K562 (cell line): ENCODE results near the gene SPAG17. TPM values are rescaled to one million over a fixed set of nuclear protein-coding genes. Genes with fewer than 3 reads are reported as not detected.

Source experiments
- ATF6 ChIP-seq: sonication (generic); formaldehyde crosslinking; IDR thresholded peaks from 2 replicates; pipeline ENCODE4 v1.4.0; 2020; ENCODE audit warnings: mild to moderate bottlenecking, missing genetic modification reagents
- BRF2 ChIP-seq: IDR thresholded peaks from 3 replicates; pipeline ENCODE4 v1.6.1; 2011; ENCODE audit warnings: borderline replicate concordance, mild to moderate bottlenecking; ENCODE audit not compliant: insufficient read length, insufficient read depth
- CBFA2T2 ChIP-seq: fragments of 450-650 bp; conservative IDR thresholded peaks from 2 replicates; pipeline ENCODE4 v1.6.1; 2017; ENCODE audit warnings: mild to moderate bottlenecking
- CBX1 ChIP-seq: sonication (generic); IDR thresholded peaks from 2 replicates; pipeline ENCODE4 v1.6.1; 2016; ENCODE audit warnings: antibody characterized with exemption, low read depth, mild to moderate bottlenecking
- CREB5 ChIP-seq: fragments of 250-450 bp; sonication (Bioruptor Pico); IDR thresholded peaks from 2 replicates; pipeline ENCODE4 v1.5.0; 2020; ENCODE audit warnings: mild to moderate bottlenecking
- CXXC5 ChIP-seq: fragments of 250-450 bp; sonication (Bioruptor Pico); IDR thresholded peaks from 2 replicates; pipeline ENCODE4 v1.8.0; 2022; ENCODE audit warnings: inconsistent platforms, mild to moderate bottlenecking, moderate library complexity
- E2F3 ChIP-seq: fragments of 250-450 bp; sonication (Bioruptor Pico); IDR thresholded peaks from 2 replicates; pipeline ENCODE4 v1.4.0; 2020; ENCODE audit warnings: mild to moderate bottlenecking
- ELF1 ChIP-seq: fragments of 200-800 bp; sonication (Bioruptor generic); IDR thresholded peaks from 2 replicates; pipeline ENCODE4 v1.6.1; 2016; ENCODE audit warnings: missing genetic modification characterization, missing compliant biosample characterization
- KDM5B ChIP-seq: fragments of 200-600 bp; sonication (generic); IDR thresholded peaks from 2 replicates; pipeline ENCODE4 v1.6.1; 2012; ENCODE audit warnings: low read depth, mild to moderate bottlenecking, moderate library complexity, low read length, control low read depth, inconsistent platforms; ENCODE audit not compliant: insufficient replicate concordance
- L3MBTL2 ChIP-seq: fragments of 450-650 bp; IDR thresholded peaks from 2 replicates; pipeline ENCODE4 v1.6.1; 2016; ENCODE audit warnings: mild to moderate bottlenecking, moderate library complexity
- NEUROD1 ChIP-seq: fragments of 150-350 bp; IDR thresholded peaks from 2 replicates; pipeline ENCODE4 v1.6.1; 2014; ENCODE audit warnings: borderline replicate concordance, low read length, low read depth; ENCODE audit not compliant: partially characterized antibody
- PCBP2 ChIP-seq: fragments of 200-400 bp; formaldehyde crosslinking; IDR thresholded peaks from 2 replicates; pipeline ENCODE4 v1.6.1; 2018; ENCODE audit warnings: low read length, low read depth, mild to moderate bottlenecking, moderate library complexity; ENCODE audit not compliant: poor library complexity, severe bottlenecking
- PML ChIP-seq: IDR thresholded peaks from 2 replicates; pipeline ENCODE4 v1.6.1; 2012; ENCODE audit warnings: low read length, inconsistent platforms
- POLR2H ChIP-seq: IDR thresholded peaks from 2 replicates; pipeline ENCODE4 v1.6.1; 2016; ENCODE audit warnings: missing genetic modification characterization, low read depth, mild to moderate bottlenecking, control low read depth, missing compliant biosample characterization, moderate library complexity
- POLR3G ChIP-seq: IDR thresholded peaks from 2 replicates; pipeline ENCODE4 v1.6.1; 2011; ENCODE audit not compliant: insufficient read length, insufficient replicate concordance; ENCODE audit errors: extremely low read depth
- RB1 ChIP-seq: fragments of 450-650 bp; IDR thresholded peaks from 2 replicates; pipeline ENCODE4 v1.6.1; 2017; ENCODE audit warnings: low read depth, mild to moderate bottlenecking
- RBBP5 ChIP-seq: fragments of 200-600 bp; sonication (generic); IDR thresholded peaks from 2 replicates; pipeline ENCODE4 v1.6.1; 2012; ENCODE audit warnings: borderline replicate concordance, mild to moderate bottlenecking, low read length, control low read depth, inconsistent platforms; ENCODE audit not compliant: insufficient read depth, poor library complexity, severe bottlenecking
- SMARCE1 ChIP-seq: fragments of 450-650 bp; IDR thresholded peaks from 2 replicates; pipeline ENCODE4 v1.7.1; 2016; ENCODE audit warnings: mild to moderate bottlenecking
- TARDBP ChIP-seq: fragments of 450-650 bp; IDR thresholded peaks from 2 replicates; pipeline ENCODE4 v1.6.1; 2016
- TBL1XR1 ChIP-seq, 2 experiments: IDR thresholded peaks; 2 replicates each; pipeline ENCODE4 v1.6.1; 2012; ENCODE audit warnings: improper control_type of control experiment in 2 of 2, low read length in 2 of 2, mild to moderate bottlenecking in 1 of 2
- TRIM25 ChIP-seq: fragments of 450-650 bp; IDR thresholded peaks from 2 replicates; pipeline ENCODE4 v1.7.0; 2016; ENCODE audit warnings: borderline replicate concordance
- ZNF764 ChIP-seq: fragments of 250-450 bp; sonication (Bioruptor Pico); IDR thresholded peaks from 2 replicates; pipeline ENCODE4 v1.4.0; 2020; ENCODE audit warnings: low read depth, mild to moderate bottlenecking, moderate library complexity
- polyA plus RNA-seq, 8 experiments: library from polyadenylated mRNA; depleted of rRNA in 4 of 8; stranded (reverse) in 5 of 8; unstranded in 3 of 8; fragments of >200 nt; fragmentation: Nextera tagmentation in 2 of 8; fragmentation: Illumina TruSeq in 1 of 8; extraction: Ambion mirVana in 2 of 8; extraction: Trizol in 1 of 8; gene quantifications; 2 replicates each; pipeline versions ENCODE4 v1.2.1 to v1.2.3, GENCODE V29; 2011 to 2014; ENCODE audit warnings: inconsistent platforms in 1 of 8, missing spikeins in 1 of 8
- total RNA-seq, 7 experiments: library from RNA; depleted of rRNA in 6 of 7; stranded (reverse); fragments of >200 nt in 6 of 7; fragmentation: Illumina TruSeq in 2 of 7; extraction: Trizol in 2 of 7; gene quantifications; 2 replicates each; pipeline versions ENCODE4 v1.2.1 to v1.2.3, GENCODE V29; 2011 to 2021; ENCODE audit warnings: low replicate concordance in 1 of 7

SPAG17 gene
- total and polyA plus RNA-seq, 9 of the 15 experiments (the other 6 are each of a cell fraction or from before 2014, with no cell fraction given) = 0.07 to 2.1 (median 1.5) TPM

- no peak; a peak in 1 of 4 replicates for TF ChIP-seq TBL1XR1 (IDR thresholded peaks at IDR 0.05; ENCODE audit: low read length in 2 of 2)
- TF ChIP-seq TRIM25 = no peak
- peak; percentile 66; the same call in 1 of the 2 replicates for TF ChIP-seq TARDBP
- peak; percentile 59 for TF ChIP-seq ELF1 (tag)
- no peak for TF ChIP-seq CREB5
- no peak for TF ChIP-seq BRF2
- TF ChIP-seq PCBP2 = no peak
- TF ChIP-seq ATF6 (CRISPR knock-in tag) = no peak
- peak; percentile 26 for TF ChIP-seq L3MBTL2
- 0 out of 2 replicates have a peak, but pooled peaks have one; percentile 20 for TF ChIP-seq PML
- no peak for TF ChIP-seq ZNF764 (CRISPR knock-in tag)
- no peak for TF ChIP-seq POLR3G
- peak; percentile 49 for TF ChIP-seq NEUROD1
- TF ChIP-seq CBFA2T2 = peak; percentile 68
- no peak for TF ChIP-seq E2F3 (CRISPR knock-in tag)
- TF ChIP-seq RB1 = peak; percentile 37; the same call in 1 of the 2 replicates
- TF ChIP-seq CXXC5 (CRISPR knock-in tag) = peak; percentile 74
- 0 out of 2 replicates have a peak, but pooled peaks have one; percentile 25 for TF ChIP-seq CBX1
- 0 out of 2 replicates have a peak, but pooled peaks have one; percentile 43 for TF ChIP-seq SMARCE1
- 0 out of 2 replicates have a peak, but pooled peaks have one; percentile 24 for TF ChIP-seq POLR2H
- TF ChIP-seq RBBP5 = peak; percentile 41
- TF ChIP-seq KDM5B = no peak
These were observed at the start of gene SPAG17 (continued) for GRCh38 chr1:118185084-118185832.
